Natural killer cell (primary cell): ENCODE results near the gene RARRES1. TPM values are rescaled to one million over a fixed set of nuclear protein-coding genes. Genes with fewer than 3 reads are reported as not detected.

ENCODE experiments used
- ATAC-seq, 3 donors: fragments of 150-1000 bp in 2 of 3; fragments of 200-7000 bp in 1 of 3; cut with Tn5 transposase; 1 replicate in 1 of 3; 2 replicates in 2 of 3; pipeline ENCODE4 v1.10.0; 2021; ENCODE audit warnings: mild to moderate bottlenecking in 2 of 3, moderate library complexity in 2 of 3
- DNase-seq, 2 donors: peaks; one replicate each; pipeline versions ENCODE4 v3.0.0 to v3.0.0-alpha.2; 2013 to 2021; ENCODE audit warnings: mixed read lengths in 1 of 2
- H3K27ac ChIP-seq: one replicate; pipeline ENCODE4 v1.5.1; 2013; ENCODE audit warnings: mild to moderate bottlenecking, low read length
- H3K27me3 ChIP-seq: one replicate; pipeline ENCODE4 v1.6.1; 2013; ENCODE audit warnings: low read length; ENCODE audit not compliant: control insufficient read depth, insufficient read depth
- H3K36me3 ChIP-seq: one replicate; pipeline ENCODE4 v1.6.1; 2013; ENCODE audit warnings: low read length; ENCODE audit not compliant: control insufficient read depth, insufficient read depth
- H3K4me1 ChIP-seq: one replicate; pipeline ENCODE4 v1.6.1; 2013; ENCODE audit warnings: low read length; ENCODE audit not compliant: control insufficient read depth, insufficient read depth
- H3K4me3 ChIP-seq: one replicate; pipeline ENCODE4 v1.5.1; 2013; ENCODE audit warnings: low read length
- H3K9me3 ChIP-seq: one replicate; pipeline ENCODE4 v1.6.1; 2013; ENCODE audit warnings: low read length; ENCODE audit not compliant: control insufficient read depth, insufficient read depth
- H3K27ac Mint-ChIP-seq, 2 donors: one replicate each; pipeline ENCODE4 v1.8.0; 2022; ENCODE audit warnings: mild to moderate bottlenecking in 2 of 2, mixed read lengths in 2 of 2, moderate library complexity in 1 of 2
- H3K27me3 Mint-ChIP-seq, 2 donors: one replicate each; pipeline ENCODE4 v1.8.0; 2022; ENCODE audit warnings: low read depth in 2 of 2, mixed read lengths in 2 of 2
- H3K36me3 Mint-ChIP-seq: one replicate; pipeline ENCODE4 v1.8.0; 2022; ENCODE audit warnings: mixed read lengths
- H3K4me1 Mint-ChIP-seq, 2 donors: one replicate each; pipeline ENCODE4 v1.8.0; 2022; ENCODE audit warnings: mixed read lengths in 2 of 2
- H3K4me3 Mint-ChIP-seq: one replicate; pipeline ENCODE4 v1.8.0; 2022; ENCODE audit warnings: mild to moderate bottlenecking, moderate library complexity, mixed read lengths
- H3K9me3 Mint-ChIP-seq, 2 donors: one replicate each; pipeline ENCODE4 v1.8.0; 2022; ENCODE audit warnings: mixed read lengths in 2 of 2
- CTCF ChIP-seq: fragments of 200-600 bp; IDR thresholded peaks from one replicate; pipeline ENCODE4 v1.8.0; 2022; ENCODE audit warnings: antibody characterized with exemption
- WGBS: methylation state at CpG from one replicate; pipeline ENCODE4 v1.1.7; 2013; ENCODE audit warnings: missing lambda C conversion rate; ENCODE audit not compliant: insufficient coverage; 5-methylcytosine and 5-hydroxymethylcytosine counted together
- intact Hi-C: fragments of 100-400 bp; cut with micrococcal nuclease; formaldehyde crosslinking; loops from one replicate; pipeline ENCODE4 v1.14.2; 2022
- total RNA-seq, 4 donors: library from RNA; stranded (reverse); fragments of 120-200 nt in 1 of 4; gene quantifications; one replicate each; pipeline versions ENCODE4 v1.2.3 to v1.2.4, GENCODE V29; 2013 to 2022

RARRES1 gene
- total RNA-seq, 3 donors from 2014 or later (not counting 1 experiment from before 2014, with no cell fraction given) = not detected

GRCh38 chr3:158711886-158712285 is 20.4 kb downstream of the RARRES1 start:
- 33% methylated on average over 1 of the region's 1 CpG for WGBS
- H3K27me3 ChIP-seq = no peaks in the 10 kb centered on the region
- no peak for TF ChIP-seq CTCF
- Mint-ChIP-seq H3K36me3 (no peaks in the 10 kb centered on the region), H3K27me3 (no peaks in the 10 kb centered on the region), H3K9me3 (no peaks in the 10 kb centered on the region), H3K27ac (no peak overlapping the region), H3K4me3 (no peak overlapping the region), H3K4me1 (peaks cover 21 to 23% of the 10 kb centered on the region in 2 donors)
- peaks cover 12% of the 10 kb centered on the region for H3K36me3 ChIP-seq
- no peaks in the 10 kb centered on the region for H3K9me3 ChIP-seq
- ATAC-seq (no peak), DNase-seq (no peak)
- H3K4me3 ChIP-seq = no peak overlapping the region
- intact Hi-C loops = no loop called here
- H3K27ac ChIP-seq = no peak overlapping the region
- no peaks in the 10 kb centered on the region for H3K4me1 ChIP-seq

- Mint-ChIP-seq H3K9me3 (no peaks in the 10 kb centered on the region), H3K27ac (no peak overlapping the region), H3K36me3 (no peaks in the 10 kb centered on the region), H3K27me3 (no peaks in the 10 kb centered on the region), H3K4me1 (peaks cover 21 to 22% of the 10 kb centered on the region in 2 donors), H3K4me3 (no peak overlapping the region)
- Histone ChIP-seq H3K4me1 (no peaks in the 10 kb centered on the region), H3K9me3 (no peaks in the 10 kb centered on the region), H3K4me3 (no peak overlapping the region), H3K36me3 (peaks cover 13% of the 10 kb centered on the region), H3K27ac (no peak overlapping the region), H3K27me3 (no peaks in the 10 kb centered on the region)
- ATAC-seq (no peak), DNase-seq (no peak)
- intact Hi-C loops = no loop called here
- no peak for TF ChIP-seq CTCF
- WGBS = no CpG with 5 or more reads among the region's 4 CpGs
These were observed 21.7 kb downstream of the RARRES1 start for GRCh38 chr3:158710601-158711000.

GRCh38 chr3:158709666-158710083 is 22.6 kb downstream of the RARRES1 start:
- H3K9me3 ChIP-seq = no peaks in the 10 kb centered on the region
- no peak for DNase-seq
- H3K4me3 Mint-ChIP-seq = no peak overlapping the region
- no peak overlapping the region for H3K4me3 ChIP-seq
- TF ChIP-seq CTCF = no peak
- WGBS = 88% methylated on average over 4 of the region's 4 CpGs
- ATAC-seq = no peak
- H3K4me1 Mint-ChIP-seq = peaks cover 18 to 20% of the 10 kb centered on the region in 2 donors
- H3K27me3 Mint-ChIP-seq = no peaks in the 10 kb centered on the region
- H3K9me3 Mint-ChIP-seq = no peaks in the 10 kb centered on the region
- peaks cover 19% of the 10 kb centered on the region for H3K36me3 ChIP-seq
- intact Hi-C loops = no loop called here
- H3K36me3 Mint-ChIP-seq = no peaks in the 10 kb centered on the region
- H3K27ac Mint-ChIP-seq = no peak overlapping the region
- H3K4me1 ChIP-seq = no peaks in the 10 kb centered on the region
- H3K27me3 ChIP-seq = no peaks in the 10 kb centered on the region
- no peak overlapping the region for H3K27ac ChIP-seq

GRCh38 chr3:158703566-158703965 is 28.7 kb downstream of the RARRES1 start:
- peaks cover 6 to 18% of the 10 kb centered on the region in 2 donors for H3K4me1 Mint-ChIP-seq
- intact Hi-C loops = no loop called here

More at GRCh38 chr3:158703566-158703965, 28.7 kb downstream of the RARRES1 start:
- no peaks in the 10 kb centered on the region for H3K4me1 ChIP-seq
- H3K9me3 ChIP-seq = no peaks in the 10 kb centered on the region
- TF ChIP-seq CTCF = no peak
- WGBS = no CpG with 5 or more reads among the region's 1 CpG
- H3K9me3 Mint-ChIP-seq = no peaks in the 10 kb centered on the region
- DNase-seq = no peak
- no peak for ATAC-seq
- peak overlapping the region in 1 of 2 donors; percentile 4 for H3K27ac Mint-ChIP-seq
- no peaks in the 10 kb centered on the region for H3K27me3 ChIP-seq
- H3K36me3 Mint-ChIP-seq = no peaks in the 10 kb centered on the region
- H3K4me3 ChIP-seq = no peak overlapping the region
- peaks cover 16% of the 10 kb centered on the region for H3K36me3 ChIP-seq
- no peak overlapping the region for H3K27ac ChIP-seq
- no peaks in the 10 kb centered on the region for H3K27me3 Mint-ChIP-seq
- no peak overlapping the region for H3K4me3 Mint-ChIP-seq
